ENCODE results near the gene PCP4.

The PCP4 gene

GRCh38 chr21:39976800-39977199 is 109.6 kb downstream of the PCP4 start:
- DNase-seq = no peak

Data from cortex of kidney (tissue), 1 donor.